GM12873 (cell line): ENCODE measurements around the gene C8G.

Experiments
- CTCF ChIP-seq: IDR thresholded peaks from 2 replicates; pipeline ENCODE4 v1.5.1; 2012; ENCODE audit warnings: low read depth, mild to moderate bottlenecking, moderate library complexity, low read length, control low read depth; ENCODE audit not compliant: insufficient read depth; ENCODE audit errors: missing control alignments

The C8G gene

DNA sequence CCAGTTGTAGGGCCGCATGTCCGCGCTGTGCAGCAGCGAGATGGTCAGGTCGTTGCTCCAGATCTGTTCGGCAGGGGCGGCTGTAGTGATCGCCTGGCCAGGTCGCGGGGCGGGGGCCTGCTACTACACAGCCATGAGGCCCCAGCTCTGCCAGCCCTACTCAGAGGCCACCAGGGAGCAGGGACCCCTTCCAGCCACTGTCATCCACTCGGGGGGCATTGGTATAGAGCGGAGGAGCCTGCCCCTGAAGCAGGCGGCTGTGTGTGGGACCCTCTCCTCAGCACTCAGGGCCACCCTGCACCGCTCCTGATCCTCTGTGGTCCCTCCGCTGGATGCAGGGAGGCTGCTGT is 2.2 kb upstream of the C8G start:
- TF ChIP-seq CTCF = no peak

DNA sequence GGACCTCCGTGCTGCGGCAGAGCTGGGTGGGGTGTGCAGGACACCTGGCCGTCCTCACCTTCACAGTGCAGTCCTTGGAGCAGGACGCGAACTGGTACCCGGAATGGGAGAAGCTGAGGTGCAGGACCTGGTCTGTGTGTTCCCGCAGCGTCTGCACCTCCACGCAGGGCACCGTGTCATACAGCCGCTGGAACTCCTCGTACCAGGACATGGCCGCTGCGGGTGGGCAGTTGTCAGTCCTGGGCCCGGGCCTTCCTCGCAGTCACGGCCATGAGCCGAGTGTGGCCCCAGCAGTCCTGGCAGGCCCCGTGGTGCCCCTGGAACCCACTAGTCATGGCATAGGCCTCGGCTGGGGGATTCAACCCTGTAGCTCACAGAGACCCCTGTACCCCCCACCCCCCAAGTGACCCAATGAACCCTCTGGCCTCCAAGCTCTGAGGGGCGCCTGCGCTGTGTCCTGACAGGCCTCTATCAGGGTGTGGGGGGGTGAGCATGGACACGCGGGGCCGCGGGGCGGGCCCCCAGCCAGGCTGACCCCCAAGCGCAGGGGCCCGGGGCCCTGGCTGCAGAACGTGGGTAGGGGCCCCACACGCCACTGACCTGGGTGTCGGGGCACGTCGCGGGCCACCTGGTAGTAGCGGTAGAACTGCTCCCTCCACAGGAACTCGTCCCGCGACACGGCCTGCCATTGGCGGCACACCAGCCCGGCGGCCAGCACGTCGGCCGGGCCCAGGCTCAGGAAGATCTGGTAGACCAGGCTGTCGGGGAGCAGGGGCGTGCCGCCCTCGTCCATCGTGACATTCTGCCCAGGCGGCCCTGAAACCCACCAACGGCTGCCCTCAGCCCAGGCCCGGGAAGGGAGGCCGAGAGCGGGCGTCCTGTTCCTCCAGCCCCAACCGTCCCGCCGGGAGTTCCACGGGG is 1.5 kb upstream of the C8G start:
- no peak for TF ChIP-seq CTCF

- TF ChIP-seq CTCF = peak; percentile 9
Measured at GRCh38 chr9:136944212-136944518, 878 bp upstream of the C8G start.

GRCh38 chr9:136945333-136946227 is 537 bp downstream of the C8G start:
- no peak for TF ChIP-seq CTCF

DNA sequence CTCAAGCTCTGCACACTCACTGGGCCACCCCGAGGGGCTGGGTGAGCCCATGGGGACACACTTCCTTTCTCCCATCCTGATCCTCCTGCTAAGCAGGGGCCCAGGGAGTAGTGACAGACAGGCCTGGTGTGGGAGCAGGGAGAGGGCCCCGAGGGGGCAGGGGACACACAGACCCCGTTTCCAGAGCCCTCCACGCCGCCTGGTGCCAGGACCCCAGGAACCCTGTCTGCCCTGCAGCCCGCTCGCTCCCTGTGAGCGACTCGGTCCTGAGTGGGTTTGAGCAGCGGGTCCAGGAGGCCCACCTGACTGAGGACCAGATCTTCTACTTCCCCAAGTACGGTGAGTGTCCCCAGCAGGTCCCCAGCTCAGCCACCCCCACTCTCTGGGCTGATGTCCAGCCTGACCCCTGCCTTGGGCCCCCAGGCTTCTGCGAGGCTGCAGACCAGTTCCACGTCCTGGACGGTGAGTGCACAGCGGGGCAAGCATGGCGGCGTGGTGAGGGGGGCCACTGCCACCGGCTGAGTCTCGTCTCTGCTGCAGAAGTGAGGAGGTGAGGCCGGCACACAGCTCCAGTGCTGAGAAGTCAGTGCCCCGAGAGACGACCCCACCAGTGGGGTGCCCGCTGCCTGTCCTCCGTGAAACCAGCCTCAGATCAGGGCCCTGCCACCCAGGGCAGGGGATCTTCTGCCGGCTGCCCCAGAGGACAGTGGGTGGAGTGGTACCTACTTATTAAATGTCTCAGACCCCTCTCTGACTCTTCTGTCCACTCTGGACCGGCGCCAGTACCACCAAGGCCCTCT is 1.4 kb downstream of the C8G start:
- TF ChIP-seq CTCF = no peak

DNA sequence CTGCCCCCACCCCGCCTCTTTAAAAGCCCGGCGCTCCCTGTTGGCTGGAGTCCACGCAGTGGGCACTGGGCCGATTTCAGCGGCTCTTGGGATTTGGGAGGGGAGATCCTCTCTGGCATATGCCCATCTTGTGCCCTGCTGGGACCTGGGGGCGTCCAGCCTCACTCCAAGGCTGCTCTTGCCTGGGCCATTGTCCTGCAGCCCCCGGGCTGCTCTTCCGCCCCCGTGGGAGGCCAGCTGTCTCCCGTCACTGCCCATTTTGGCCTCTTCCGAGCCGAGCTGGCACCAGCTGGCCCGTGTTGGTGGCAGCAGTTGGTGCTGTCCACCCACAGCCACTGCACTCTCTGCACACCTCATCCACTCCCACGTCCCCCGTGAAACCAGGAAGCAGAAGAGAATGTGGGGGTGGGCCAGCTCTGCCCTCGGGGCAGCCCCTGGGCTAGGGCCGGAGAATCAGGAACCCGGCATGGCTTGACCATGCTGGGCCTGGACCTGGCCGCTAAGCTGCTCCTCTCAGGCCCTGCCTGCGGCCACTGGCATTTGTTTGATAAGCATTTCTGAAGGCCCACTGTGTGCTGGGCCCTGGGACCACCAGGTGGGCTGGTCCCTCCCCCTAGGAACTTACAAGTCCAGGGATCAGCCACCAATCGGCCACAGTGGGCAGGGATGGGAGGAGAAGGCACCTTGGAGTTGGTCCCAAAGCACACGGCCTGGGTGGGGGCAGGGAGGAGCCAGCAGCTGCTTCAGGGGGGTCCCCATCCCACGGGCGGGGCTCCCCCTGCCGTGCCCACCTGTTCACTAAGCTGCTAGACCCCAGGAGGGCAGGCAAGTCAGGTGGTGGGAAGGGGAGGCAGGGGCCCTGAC is 2.2 kb downstream of the C8G start:
- TF ChIP-seq CTCF = no peak
